HG03039 (cell line): ENCODE measurements around the gene ST6GALNAC5.
"Not testable (repeated sequence)": the region's sequence is repeated elsewhere in the genome, so short reads cannot be mapped to it uniquely, and the experiment has no call there.

ENCODE experiments used
- ATAC-seq: cut with Tn5 transposase; IDR thresholded peaks from one replicate; pipeline ENCODE4 v1.9.1; 2021; ENCODE audit warnings: mild to moderate bottlenecking, moderate library complexity; ENCODE audit not compliant: unreplicated experiment

ST6GALNAC5 gene

GRCh38 chr1:76867342-76868130 is at the start of gene ST6GALNAC5:
TSS of gene ST6GALNAC5 (plus strand) at chr1:76867480.
- ATAC-seq: no peak

- ATAC-seq: no peak
These were observed 47.3 kb upstream of the ST6GALNAC5 start for GRCh38 chr1:76820028-76820427.

GRCh38 chr1:76822961-76823360 is 44.3 kb upstream of the ST6GALNAC5 start:
- not testable (repeated sequence) for ATAC-seq

GRCh38 chr1:76824106-76824505 is 43.2 kb upstream of the ST6GALNAC5 start:
- no peak for ATAC-seq

GRCh38 chr1:76826072-76826845 is 41.0 kb upstream of the ST6GALNAC5 start:
- ATAC-seq: no peak

- ATAC-seq: no peak
These were observed 40.2 kb upstream of the ST6GALNAC5 start for GRCh38 chr1:76827066-76827465.

GRCh38 chr1:76830373-76830772 is 36.9 kb upstream of the ST6GALNAC5 start:
- no peak for ATAC-seq

GRCh38 chr1:76832521-76832920 is 34.8 kb upstream of the ST6GALNAC5 start:
- ATAC-seq: no peak

- no peak for ATAC-seq
These were observed 34.1 kb upstream of the ST6GALNAC5 start for GRCh38 chr1:76833151-76833550.

GRCh38 chr1:76833856-76834255 is 33.4 kb upstream of the ST6GALNAC5 start:
- no peak for ATAC-seq

- ATAC-seq: no peak
These were observed 32.1 kb upstream of the ST6GALNAC5 start for GRCh38 chr1:76835203-76835602.

GRCh38 chr1:76840278-76840677 is 27.0 kb upstream of the ST6GALNAC5 start:
- no peak for ATAC-seq

GRCh38 chr1:76841460-76841859 is 25.8 kb upstream of the ST6GALNAC5 start:
- no peak for ATAC-seq

GRCh38 chr1:76843821-76844464 is 23.3 kb upstream of the ST6GALNAC5 start:
- ATAC-seq: no peak

GRCh38 chr1:76854255-76854654 is 13.0 kb upstream of the ST6GALNAC5 start:
- ATAC-seq: no peak

- no peak for ATAC-seq
These were observed 11.2 kb upstream of the ST6GALNAC5 start for GRCh38 chr1:76856104-76856503.

GRCh38 chr1:76857138-76857537 is 10.1 kb upstream of the ST6GALNAC5 start:
- ATAC-seq: no peak

- ATAC-seq: no peak
These were observed 9.3 kb upstream of the ST6GALNAC5 start for GRCh38 chr1:76857973-76858372.

- no peak for ATAC-seq
These were observed 6.1 kb upstream of the ST6GALNAC5 start for GRCh38 chr1:76861149-76861548.

GRCh38 chr1:76862447-76862846 is 4.8 kb upstream of the ST6GALNAC5 start:
- no peak for ATAC-seq

GRCh38 chr1:76864383-76864782 is 2.9 kb upstream of the ST6GALNAC5 start:
- no peak for ATAC-seq
